COLO829 (cell line): ENCODE data around the gene SLC6A5.

Experiments
- DNase-seq: peaks from one replicate; pipeline ENCODE4 v3.0.0; 2012; ENCODE audit warnings: low spot score

Gene SLC6A5

DNA sequence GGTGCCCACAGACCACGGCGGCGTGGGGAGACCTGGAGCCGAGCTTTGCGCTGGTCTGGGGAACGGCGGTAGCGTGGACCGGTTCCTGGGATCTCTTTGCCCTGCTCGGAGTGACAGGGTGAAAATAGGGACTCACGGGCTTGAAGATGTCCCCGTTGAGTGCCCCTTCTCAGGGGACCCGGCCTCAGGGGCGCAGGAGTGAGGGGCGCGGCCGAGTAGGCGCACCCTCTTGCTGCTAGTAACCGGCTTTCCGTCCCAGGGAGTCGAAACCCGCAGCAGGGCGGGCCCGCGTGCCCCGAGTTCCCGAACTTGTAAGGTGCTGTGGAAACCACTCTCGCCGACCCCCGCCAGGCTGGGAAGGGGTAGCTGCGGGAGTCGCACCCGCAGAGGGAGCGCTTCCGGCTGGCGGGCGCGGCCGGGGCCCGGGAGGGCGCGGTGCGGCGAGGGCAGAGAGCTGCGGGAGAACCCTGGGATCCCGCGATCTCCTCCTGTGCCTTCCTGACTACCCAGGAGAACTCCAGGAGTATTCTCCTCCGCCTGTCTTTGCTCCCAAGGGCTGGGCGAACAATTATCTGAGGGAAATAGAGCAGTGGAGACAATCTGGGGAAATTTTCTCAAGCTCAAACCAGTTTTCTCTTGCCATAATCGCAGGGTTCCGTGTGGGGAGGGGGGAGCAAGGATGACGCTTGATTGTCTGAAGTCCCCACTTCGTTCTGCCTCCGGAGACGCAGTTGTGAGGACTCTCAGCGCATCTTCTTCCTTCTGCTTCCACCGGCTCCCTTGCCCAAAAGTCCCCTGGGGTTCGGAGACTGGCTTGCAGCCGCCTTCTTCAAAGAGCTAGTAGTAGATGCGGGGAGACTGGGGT lies 70.6 kb downstream of the SLC6A5 start:
- DNase-seq = no peak

DNA sequence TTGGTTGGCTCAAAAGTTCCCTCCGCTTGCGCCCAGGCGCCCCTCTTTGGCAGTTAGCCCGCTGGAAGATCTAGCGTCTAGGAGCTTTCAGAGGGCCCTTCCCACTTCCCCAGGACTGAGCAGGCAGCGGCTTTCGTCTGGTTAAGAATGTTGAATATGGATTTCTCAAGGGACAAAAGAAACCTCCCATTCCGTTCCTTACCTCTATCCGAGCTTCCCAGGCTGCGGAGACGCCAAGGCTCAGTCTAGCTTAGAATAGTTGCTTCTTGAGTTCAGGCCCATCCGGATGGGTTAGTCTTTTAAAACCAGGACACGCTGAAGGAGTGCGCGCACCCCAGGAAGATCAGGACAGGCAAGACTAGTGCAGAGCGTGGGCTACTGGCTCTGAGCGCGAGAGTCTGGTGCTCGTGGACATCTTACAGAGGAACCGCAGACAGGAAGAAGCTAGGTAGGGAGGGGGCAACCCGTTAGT lies 71.6 kb downstream of the SLC6A5 start:
- DNase-seq = no peak

GRCh38 chr11:20671856-20672546 lies 72.6 kb downstream of the SLC6A5 start:
- DNase-seq = peak; percentile 22

DNA sequence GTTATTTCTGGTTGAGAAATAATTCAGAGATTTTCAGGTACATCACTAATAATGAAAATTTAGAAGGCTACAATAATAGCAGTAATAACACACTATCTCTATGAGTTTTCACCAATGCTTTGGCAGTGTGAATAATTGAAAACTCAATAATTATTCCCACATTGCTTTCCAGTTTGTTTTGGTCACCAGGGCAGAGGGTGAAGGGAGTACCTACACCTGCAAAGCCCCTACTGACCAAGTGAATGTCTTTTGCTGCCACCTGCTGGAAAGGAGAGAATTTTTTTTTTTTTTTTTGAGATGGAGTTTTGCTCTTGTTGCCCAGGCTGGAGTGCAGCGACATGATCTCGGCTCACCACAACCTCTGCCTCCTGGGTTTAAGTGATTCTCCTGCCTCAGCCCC lies 73.2 kb downstream of the SLC6A5 start:
- DNase-seq = no peak

GRCh38 chr11:20676658-20677057 lies 77.2 kb downstream of the SLC6A5 start:
- no peak for DNase-seq

DNA sequence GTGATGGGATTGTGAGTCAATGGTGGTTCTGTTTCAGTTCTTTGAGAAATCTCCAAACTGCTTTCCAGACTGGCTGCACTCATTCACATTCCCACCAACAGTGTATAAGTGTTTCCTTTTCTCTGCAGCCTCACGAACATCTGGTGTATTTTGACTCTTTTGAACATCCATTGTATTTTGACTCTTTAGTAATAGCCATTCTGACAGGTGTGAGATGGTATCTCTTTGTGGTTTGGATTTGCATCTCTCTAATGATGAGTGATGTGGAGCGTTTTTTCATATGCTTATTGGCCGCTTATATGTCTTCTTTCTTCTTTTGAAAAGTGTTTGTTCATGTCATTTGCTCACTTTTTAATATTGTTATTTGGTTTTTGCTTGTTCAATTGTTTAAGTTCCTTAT lies 89.4 kb downstream of the SLC6A5 start:
- DNase-seq = no peak

DNA sequence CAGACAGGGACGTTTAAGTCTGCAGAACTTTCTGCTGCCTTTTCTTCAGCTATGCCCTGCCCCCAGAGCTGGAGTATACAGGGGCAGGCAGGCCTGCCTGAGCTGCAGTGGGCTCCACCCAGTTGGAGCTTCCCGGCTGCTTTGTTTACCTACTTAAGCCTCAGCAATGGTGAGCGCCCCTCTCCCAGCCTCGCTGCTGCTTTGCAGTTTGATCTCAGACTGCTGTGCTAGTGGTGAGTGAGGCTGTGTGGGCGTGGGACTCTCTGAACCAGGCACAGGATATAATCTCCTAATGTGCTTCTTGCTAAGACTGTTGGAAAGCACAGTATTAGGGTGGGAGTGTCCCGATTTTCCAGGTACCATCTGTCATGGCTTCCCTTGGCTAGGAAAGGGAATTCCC lies 108.5 kb downstream of the SLC6A5 start:
- no peak for DNase-seq
